Coronary artery (tissue), 2 donors: ENCODE measurements around the gene EHD4.
A peak's percentile ranks its signal among the peaks of the same experiment; 100 is the strongest.

Source experiments
- DNase-seq: peaks from one replicate; pipeline ENCODE4 v3.0.0-alpha.2; 2017; ENCODE audit warnings: low spot score
- H3K27ac ChIP-seq, 2 donors: fragments of 200-600 bp; sonication (generic); one replicate each; pipeline ENCODE4 v1.5.1; 2016 to 2019
- H3K4me3 ChIP-seq: fragments of 200-600 bp; sonication (generic); 2 replicates; pipeline ENCODE4 v1.5.1; 2016; ENCODE audit warnings: mild to moderate bottlenecking, moderate library complexity
- CTCF ChIP-seq: fragments of 200-600 bp; sonication (generic); IDR thresholded peaks from one replicate; pipeline ENCODE4 v1.5.1; 2019; ENCODE audit warnings: antibody characterized with exemption

Gene EHD4

GRCh38 chr15:41928100-41928499 is 44.3 kb downstream of the EHD4 start:
- no peak for TF ChIP-seq CTCF
- DNase-seq = no peak
- peak overlapping the region; percentile 12 to 65 for H3K27ac ChIP-seq
- no peak overlapping the region for H3K4me3 ChIP-seq

- H3K27ac ChIP-seq = peak overlapping the region; percentile 12 to 65
- no peak for DNase-seq
- TF ChIP-seq CTCF = no peak
- no peak overlapping the region for H3K4me3 ChIP-seq
Measured at GRCh38 chr15:41927536-41927935, 44.8 kb downstream of the EHD4 start.

GRCh38 chr15:41926185-41927056 is 45.9 kb downstream of the EHD4 start:
- H3K27ac ChIP-seq = peak overlapping the region; percentile 13 to 69
- H3K4me3 ChIP-seq = no peak overlapping the region
- no peak for DNase-seq
- no peak for TF ChIP-seq CTCF

- TF ChIP-seq CTCF = no peak
- Histone ChIP-seq H3K4me3 (no peak overlapping the region), H3K27ac (no peak overlapping the region)
- no peak for DNase-seq
Measured at GRCh38 chr15:41925086-41925608, 47.2 kb downstream of the EHD4 start.

GRCh38 chr15:41923401-41923997 is 48.9 kb downstream of the EHD4 start:
- no peak for DNase-seq
- H3K27ac ChIP-seq = no peak overlapping the region
- no peak for TF ChIP-seq CTCF
- no peak overlapping the region for H3K4me3 ChIP-seq

GRCh38 chr15:41922353-41922752 is 50.0 kb downstream of the EHD4 start:
- DNase-seq = no peak
- H3K4me3 ChIP-seq = no peak overlapping the region
- H3K27ac ChIP-seq = no peak overlapping the region
- TF ChIP-seq CTCF = no peak
